Tibial nerve (tissue), 4 donors: Measurements from ENCODE around the gene RNF214. TPM values are rescaled to one million over a fixed set of nuclear protein-coding genes. Genes with fewer than 3 reads are reported as not detected.
"Not testable (repeated sequence)": the region's sequence is repeated elsewhere in the genome, so short reads cannot be mapped to it uniquely, and the experiment has no call there.

Source experiments
- DNase-seq, 2 donors: peaks; one replicate each; pipeline ENCODE4 v3.0.0-alpha.2; 2019; ENCODE audit warnings: low spot score in 2 of 2
- H3K27ac ChIP-seq, 4 donors: fragments of 200-600 bp; sonication (generic) in 3 of 4; one replicate each; pipeline ENCODE4 v1.5.1; 2017 to 2019; ENCODE audit warnings: mild to moderate bottlenecking in 1 of 4
- H3K27me3 ChIP-seq, 2 donors: fragments of 200-600 bp; sonication (generic) in 1 of 2; one replicate each; pipeline versions ENCODE4 v1.5.1 to v1.6.0; 2017 to 2019
- H3K36me3 ChIP-seq, 3 donors: fragments of 200-600 bp; sonication (generic); one replicate each; pipeline ENCODE4 v1.5.1; 2018 to 2019
- H3K4me1 ChIP-seq, 4 donors: fragments of 200-600 bp; sonication (generic) in 3 of 4; one replicate each; pipeline ENCODE4 v1.5.1; 2017 to 2019
- H3K4me3 ChIP-seq, 4 donors: fragments of 200-600 bp; sonication (generic) in 3 of 4; one replicate each; pipeline ENCODE4 v1.5.1; 2017 to 2019; ENCODE audit warnings: mild to moderate bottlenecking in 1 of 4, moderate library complexity in 1 of 4
- H3K9me3 ChIP-seq, 4 donors: fragments of 200-600 bp; sonication (generic) in 3 of 4; one replicate each; pipeline ENCODE4 v1.5.1; 2017 to 2019
- EP300 ChIP-seq, 2 donors: sonication (generic); formaldehyde crosslinking; IDR thresholded peaks; one replicate each; pipeline ENCODE4 v1.6.1; 2017; ENCODE audit warnings: antibody characterized with exemption in 2 of 2, mild to moderate bottlenecking in 1 of 2
- POLR2A ChIP-seq, 2 donors: fragments of 450-650 bp; IDR thresholded peaks; one replicate each; pipeline ENCODE4 v1.6.1; 2017; ENCODE audit warnings: antibody characterized with exemption in 2 of 2, mild to moderate bottlenecking in 2 of 2, moderate library complexity in 2 of 2
- WGBS, 2 donors: methylation state at CpG; one replicate each; pipeline ENCODE4 v1.1.5; 2018; 5-methylcytosine and 5-hydroxymethylcytosine counted together
- total RNA-seq, 4 donors: library from RNA; depleted of rRNA; stranded (reverse); fragments of >200 nt; gene quantifications; one replicate each; pipeline ENCODE4 v1.1.0, GENCODE V29; 2016
- TF ChIP-seq, protein P1 (sequence below), 5 experiments: fragments of 200-600 bp in 3 of 5; fragments of 450-650 bp in 2 of 5; sonication (generic) in 3 of 5; IDR thresholded peaks; one replicate each; pipeline ENCODE4 v1.5.1; 2016 to 2019; ENCODE audit warnings: antibody characterized with exemption in 5 of 5, mild to moderate bottlenecking in 3 of 5, moderate library complexity in 2 of 5

The RNF214 gene
- total RNA-seq, 4 donors from 2014 or later, result 10.8 to 16.6 (median 12.8) TPM

DNA sequence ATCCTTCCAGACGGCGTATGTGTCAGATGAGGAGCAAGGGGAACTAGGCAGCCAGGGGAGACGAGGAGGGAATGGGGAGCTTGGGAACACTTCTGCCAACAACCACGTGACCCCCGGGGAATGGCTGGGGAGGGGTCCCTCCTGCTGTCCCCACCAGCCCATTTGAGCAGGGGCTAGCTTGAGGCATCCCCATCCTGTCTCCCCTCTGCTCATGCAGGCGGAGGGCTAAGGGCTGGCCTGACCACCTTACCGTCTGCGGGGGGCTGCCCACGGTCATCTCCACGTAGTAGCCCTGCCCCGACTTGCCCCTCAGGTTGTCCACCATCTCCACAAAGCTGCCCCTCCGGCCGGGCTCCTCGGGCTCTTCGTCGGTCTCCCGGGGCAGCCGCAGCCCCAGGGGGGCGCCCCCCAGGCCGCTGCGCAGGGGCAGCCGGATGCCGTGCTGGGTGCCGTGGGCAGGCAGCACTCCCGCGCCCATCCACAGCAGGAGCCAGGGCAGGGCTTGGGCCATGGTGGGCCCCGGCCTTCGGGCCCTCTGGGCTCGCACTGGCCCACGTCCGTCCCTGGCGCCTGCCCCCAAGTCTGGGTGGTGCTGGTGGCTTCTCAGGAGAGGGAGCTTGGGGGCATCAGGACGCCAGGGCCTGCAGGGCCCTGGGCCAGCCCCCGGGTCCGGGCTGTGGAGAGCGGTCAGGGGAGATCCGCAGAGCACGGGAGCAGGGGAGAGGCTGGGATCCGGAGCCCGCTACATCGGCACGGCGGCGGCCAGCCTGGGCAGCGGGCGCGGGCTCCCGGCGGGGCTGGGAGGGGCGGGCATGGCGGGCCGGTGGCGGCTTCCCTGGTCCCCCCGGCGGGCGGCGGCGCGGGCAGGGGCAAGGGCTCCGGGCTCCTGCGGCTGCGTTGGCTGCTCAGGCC lies 83.1 kb downstream of the RNF214 start:
- H3K4me1 ChIP-seq, result peaks cover 0 to 45% (median 16%) of the 10 kb centered on the region in 4 donors
- WGBS, 2 donors, result 1 to 3% methylated on average over 22 to 38 of the region's 62 CpGs
- no peak for TF ChIP-seq POLR2A (IDR thresholded peaks at IDR 0.05)
- no peak for TF ChIP-seq EP300 (IDR thresholded peaks at IDR 0.05)
- TF ChIP-seq, protein P1, sequence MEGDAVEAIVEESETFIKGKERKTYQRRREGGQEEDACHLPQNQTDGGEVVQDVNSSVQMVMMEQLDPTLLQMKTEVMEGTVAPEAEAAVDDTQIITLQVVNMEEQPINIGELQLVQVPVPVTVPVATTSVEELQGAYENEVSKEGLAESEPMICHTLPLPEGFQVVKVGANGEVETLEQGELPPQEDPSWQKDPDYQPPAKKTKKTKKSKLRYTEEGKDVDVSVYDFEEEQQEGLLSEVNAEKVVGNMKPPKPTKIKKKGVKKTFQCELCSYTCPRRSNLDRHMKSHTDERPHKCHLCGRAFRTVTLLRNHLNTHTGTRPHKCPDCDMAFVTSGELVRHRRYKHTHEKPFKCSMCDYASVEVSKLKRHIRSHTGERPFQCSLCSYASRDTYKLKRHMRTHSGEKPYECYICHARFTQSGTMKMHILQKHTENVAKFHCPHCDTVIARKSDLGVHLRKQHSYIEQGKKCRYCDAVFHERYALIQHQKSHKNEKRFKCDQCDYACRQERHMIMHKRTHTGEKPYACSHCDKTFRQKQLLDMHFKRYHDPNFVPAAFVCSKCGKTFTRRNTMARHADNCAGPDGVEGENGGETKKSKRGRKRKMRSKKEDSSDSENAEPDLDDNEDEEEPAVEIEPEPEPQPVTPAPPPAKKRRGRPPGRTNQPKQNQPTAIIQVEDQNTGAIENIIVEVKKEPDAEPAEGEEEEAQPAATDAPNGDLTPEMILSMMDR (IDR thresholded peaks at IDR 0.05), result no peak
- peak overlapping the region; percentile 44 to 73 (median 68) for H3K27ac ChIP-seq
- DNase-seq, result no peak
- peaks cover 0 to 6% (median 0%) of the 10 kb centered on the region in 3 donors for H3K36me3 ChIP-seq
- H3K9me3 ChIP-seq, result no peaks in the 10 kb centered on the region
- no peaks in the 10 kb centered on the region for H3K27me3 ChIP-seq
- H3K4me3 ChIP-seq, result peak overlapping the region; percentile 66 to 85 (median 77)

DNA sequence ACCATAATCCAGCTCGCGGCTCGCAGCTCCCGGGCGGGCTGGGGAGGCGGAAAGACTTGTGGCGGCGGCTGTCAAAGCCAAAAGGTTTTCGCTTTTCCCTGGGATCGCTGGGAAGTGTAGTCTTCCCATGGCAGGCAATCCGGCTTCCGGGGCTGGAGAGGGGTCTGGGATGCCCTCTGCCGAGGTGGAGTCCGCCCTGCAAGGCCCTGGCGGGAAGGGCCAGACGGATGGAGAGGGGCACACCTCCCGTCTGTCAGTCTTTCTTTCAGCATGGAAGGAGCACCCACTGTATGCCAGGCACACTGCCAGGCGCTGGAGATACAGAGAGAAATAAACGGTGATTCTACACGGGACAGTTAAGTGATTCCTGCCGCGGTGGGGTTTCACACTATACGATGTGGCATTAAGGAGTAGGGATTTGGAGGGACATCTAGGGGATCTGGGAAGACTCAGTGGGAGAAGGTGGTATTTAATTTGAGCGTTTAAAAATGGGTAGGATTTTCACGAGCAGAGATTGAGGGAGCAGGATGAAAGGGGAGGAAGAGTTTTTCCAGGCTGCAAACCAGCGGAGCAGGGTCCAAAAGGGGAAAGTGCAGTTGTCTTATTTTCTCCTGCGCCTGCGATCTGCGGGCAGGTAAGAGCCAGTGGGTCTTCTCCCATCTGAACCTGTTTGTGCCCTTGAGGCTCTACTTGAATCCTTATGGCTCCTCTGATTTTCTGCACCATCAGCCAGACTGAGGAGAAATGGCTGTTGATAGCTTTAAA lies 83.9 kb downstream of the RNF214 start, which contains the start of gene BACE1:
Gene BACE1 (minus strand): TSS at position 60 of the 765 bp plus-strand sequence. CDS start 461 bp downstream, outside the sequence.
- peak within 1 kb of the TSS; percentile 44 to 73 (median 68) for H3K27ac ChIP-seq

DNA sequence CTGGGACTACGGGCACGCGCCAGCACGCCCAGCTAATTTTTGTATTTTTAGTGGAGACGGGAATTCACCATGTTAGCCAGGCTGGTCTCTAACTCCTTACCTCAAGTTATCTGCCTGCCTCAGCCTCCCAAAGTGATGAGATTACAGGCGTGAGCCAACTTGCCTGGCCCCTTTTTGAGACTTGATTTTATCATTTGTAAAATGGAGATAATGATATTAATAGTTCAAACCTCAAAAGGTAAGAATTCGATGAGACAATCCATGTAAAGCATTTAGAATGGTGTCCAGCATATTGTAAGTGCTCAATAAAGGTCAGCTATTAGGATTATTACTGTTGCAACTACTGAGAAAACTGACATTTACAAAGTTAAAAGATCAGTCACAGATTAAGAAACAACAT lies 86.3 kb downstream of the RNF214 start:
- no peaks in the 10 kb centered on the region for H3K27me3 ChIP-seq
- WGBS, 2 donors, result 86 to 91% methylated on average over 7 of the region's 7 CpGs
- TF ChIP-seq EP300 (IDR thresholded peaks at IDR 0.05) (no peak), POLR2A (IDR thresholded peaks at IDR 0.05) (no peak)
- TF ChIP-seq, protein P1 (IDR thresholded peaks at IDR 0.05), result no peak
- H3K4me1 ChIP-seq, result peaks cover 0 to 37% (median 16%) of the 10 kb centered on the region in 4 donors
- H3K36me3 ChIP-seq, result no peaks in the 10 kb centered on the region
- H3K4me3 ChIP-seq, result no peak overlapping the region
- DNase-seq, result no peak
- H3K27ac ChIP-seq, result no peak overlapping the region
- no peaks in the 10 kb centered on the region for H3K9me3 ChIP-seq

More for the DNA sequence above, 83.9 kb downstream of the RNF214 start, which contains the start of gene BACE1:
- peaks cover 0 to 45% (median 16%) of the 10 kb centered on the region in 4 donors for H3K4me1 ChIP-seq
- WGBS, 2 donors, result 10 to 14% methylated on average over 21 to 29 of the region's 29 CpGs
- no peaks in the 10 kb centered on the region for H3K36me3 ChIP-seq
- peak in 1 of 2 donors; percentile 66 for TF ChIP-seq EP300 (IDR thresholded peaks at IDR 0.05)
- TF ChIP-seq, protein P1 (IDR thresholded peaks at IDR 0.05), result peak in 2 of 5 experiments; percentile 27 to 39
- peak in 1 of 2 donors; percentile 34 for TF ChIP-seq POLR2A (IDR thresholded peaks at IDR 0.05)
- H3K27me3 ChIP-seq, result no peaks in the 10 kb centered on the region
- peak; percentile 43 to 66 for DNase-seq
- peak within 1 kb of the TSS; percentile 66 to 85 (median 77) for H3K4me3 ChIP-seq
- no peaks in the 10 kb centered on the region for H3K9me3 ChIP-seq

DNA sequence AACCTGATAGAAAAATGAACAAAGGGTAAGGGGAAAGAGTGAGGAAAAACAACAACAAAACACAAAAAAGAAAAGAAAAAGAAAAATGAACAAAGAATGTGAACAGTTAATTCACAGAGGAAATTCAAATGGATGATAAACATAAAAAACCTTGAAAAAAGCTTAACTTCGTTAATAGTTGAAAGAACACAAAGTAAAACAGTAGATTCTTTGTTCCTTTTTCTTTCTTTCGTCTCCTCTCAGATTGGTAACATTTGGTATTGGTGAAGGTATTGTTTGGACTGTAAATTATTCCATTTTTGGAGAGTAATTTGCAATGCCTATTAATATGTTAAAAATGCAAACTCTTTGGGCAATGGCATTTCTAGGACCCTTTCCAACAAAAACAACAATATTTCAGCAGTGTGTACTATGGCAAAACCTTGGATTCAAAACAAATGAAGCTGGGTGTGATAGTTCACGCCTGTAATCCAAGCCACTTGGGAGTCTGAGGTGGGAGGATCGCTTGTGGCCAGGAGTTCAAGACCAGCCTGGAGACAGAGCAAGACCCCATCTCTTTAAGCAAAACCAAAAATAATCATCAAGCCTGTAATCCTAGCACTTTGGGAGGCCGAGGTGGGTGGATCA lies 86.9 kb downstream of the RNF214 start:
- Histone ChIP-seq H3K4me3 (no peak overlapping the region), H3K27ac (no peak overlapping the region), H3K4me1 (peaks cover 0 to 31% (median 15%) of the 10 kb centered on the region in 4 donors), H3K36me3 (no peaks in the 10 kb centered on the region), H3K27me3 (no peaks in the 10 kb centered on the region), H3K9me3 (no peaks in the 10 kb centered on the region)
- DNase-seq, result no peak
- 28 to 47% methylated on average over 5 of the region's 5 CpGs for WGBS, 2 donors
- TF ChIP-seq, protein P1 (IDR thresholded peaks at IDR 0.05), result no peak
- TF ChIP-seq EP300 (IDR thresholded peaks at IDR 0.05) (no peak), POLR2A (IDR thresholded peaks at IDR 0.05) (no peak)

DNA sequence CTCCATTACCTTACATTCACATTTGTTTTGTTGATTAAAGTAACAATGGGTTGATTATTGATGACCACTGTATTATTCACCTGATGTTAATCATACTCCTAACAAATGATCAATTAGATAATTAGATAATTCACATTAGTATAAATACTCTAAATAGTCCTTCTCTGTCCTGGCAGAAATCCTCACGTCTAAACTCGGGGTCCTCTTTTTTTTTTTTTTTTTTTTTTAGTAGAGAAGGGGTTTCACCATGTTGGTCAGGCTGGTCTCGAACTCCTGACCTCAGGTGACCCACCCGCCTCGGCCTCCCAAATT lies 94.7 kb downstream of the RNF214 start:
- H3K27ac ChIP-seq, result peak overlapping the region in 2 of 4 donors; percentile 94 to 95
- not testable (repeated sequence) for H3K36me3 ChIP-seq, DNase-seq, H3K9me3 ChIP-seq, H3K27me3 ChIP-seq
- peak overlapping the region; percentile 55 to 92 (median 72) for H3K4me3 ChIP-seq
- 9 to 11% methylated on average over 5 of the region's 5 CpGs for WGBS, 2 donors
- H3K4me1 ChIP-seq, result peaks cover 0 to 30% (median 11%) of the 10 kb centered on the region in 4 donors
